HepG2 (cell line): Measurements from ENCODE around the gene WDCP. TPM values are rescaled to one million over a fixed set of nuclear protein-coding genes. Genes with fewer than 3 reads are reported as not detected.

Source experiments
- AGO2 ChIP-seq: fragments of 200-400 bp; formaldehyde crosslinking; optimal IDR thresholded peaks from 2 replicates; pipeline ENCODE3; 2017; ENCODE audit warnings: mild to moderate bottlenecking, low read depth, low read length, moderate library complexity
- BHLHE40 ChIP-seq: IDR thresholded peaks from 2 replicates; pipeline ENCODE4 v1.6.1; 2011; ENCODE audit warnings: low read length, improper control_type of control experiment
- CC2D1A ChIP-seq: sonication (generic); formaldehyde crosslinking; IDR thresholded peaks from 2 replicates; pipeline ENCODE4 v1.8.1; 2023; ENCODE audit warnings: mild to moderate bottlenecking, missing genetic modification reagents
- DZIP1 ChIP-seq: sonication (generic); formaldehyde crosslinking; IDR thresholded peaks from 2 replicates; pipeline ENCODE4 v1.5.0; 2020; ENCODE audit warnings: mild to moderate bottlenecking, missing genetic modification reagents
- FOXK1 ChIP-seq: sonication (generic); formaldehyde crosslinking; IDR thresholded peaks from 2 replicates; pipeline ENCODE4 v1.4.0; 2020; ENCODE audit warnings: low read depth, missing genetic modification reagents, borderline replicate concordance
- GTF3A ChIP-seq: sonication (generic); formaldehyde crosslinking; conservative IDR thresholded peaks from 2 replicates; pipeline ENCODE4 v1.4.0; 2020; ENCODE audit warnings: mild to moderate bottlenecking, missing genetic modification reagents
- KDM5A ChIP-seq: fragments of 200-600 bp; sonication (generic); IDR thresholded peaks from 2 replicates; pipeline ENCODE4 v1.7.0; 2018; ENCODE audit warnings: antibody characterized with exemption, mild to moderate bottlenecking, low read length, borderline replicate concordance
- KDM5B ChIP-seq: sonication (generic); formaldehyde crosslinking; IDR thresholded peaks from 2 replicates; pipeline ENCODE4 v1.4.0; 2020; ENCODE audit warnings: missing genetic modification reagents, mild to moderate bottlenecking, borderline replicate concordance
- MIER3 ChIP-seq: IDR thresholded peaks from 2 replicates; pipeline ENCODE4 v1.6.1; 2016; ENCODE audit warnings: missing compliant biosample characterization, borderline replicate concordance
- PLRG1 ChIP-seq: fragments of 450-650 bp; conservative IDR thresholded peaks from 2 replicates; pipeline ENCODE4 v1.6.1; 2016
- REL ChIP-seq: sonication (generic); formaldehyde crosslinking; conservative IDR thresholded peaks from 2 replicates; pipeline ENCODE4 v1.8.0; 2022; ENCODE audit warnings: mild to moderate bottlenecking, missing genetic modification reagents, moderate library complexity
- SIX1 ChIP-seq: sonication (generic); formaldehyde crosslinking; IDR thresholded peaks from 2 replicates; pipeline ENCODE4 v1.4.0; 2020; ENCODE audit warnings: missing genetic modification reagents, borderline replicate concordance
- SPEN ChIP-seq: sonication (generic); formaldehyde crosslinking; IDR thresholded peaks from 2 replicates; pipeline ENCODE4 v1.5.1; 2020; ENCODE audit warnings: low read depth, mild to moderate bottlenecking, missing genetic modification reagents
- SYNCRIP ChIP-seq: fragments of 200-400 bp; formaldehyde crosslinking; IDR thresholded peaks from 2 replicates; pipeline ENCODE4 v1.6.1; 2018; ENCODE audit warnings: mild to moderate bottlenecking, low read depth, low read length; ENCODE audit not compliant: insufficient read depth
- ZNF138 ChIP-seq: sonication (generic); formaldehyde crosslinking; IDR thresholded peaks from 2 replicates; pipeline ENCODE4 v1.5.0; 2020; ENCODE audit warnings: mild to moderate bottlenecking, low read depth, missing genetic modification reagents
- ZNF225 ChIP-seq: sonication (generic); formaldehyde crosslinking; IDR thresholded peaks from 2 replicates; pipeline ENCODE4 v1.4.0; 2020; ENCODE audit warnings: mild to moderate bottlenecking, missing genetic modification reagents
- ZNF383 ChIP-seq: sonication (generic); formaldehyde crosslinking; IDR thresholded peaks from 2 replicates; pipeline ENCODE4 v1.4.0; 2020; ENCODE audit warnings: missing genetic modification reagents, mild to moderate bottlenecking, borderline replicate concordance
- ZNF543 ChIP-seq: sonication (generic); formaldehyde crosslinking; IDR thresholded peaks from 2 replicates; pipeline ENCODE4 v1.4.0; 2020; ENCODE audit warnings: mild to moderate bottlenecking, missing genetic modification reagents
- ZNF564 ChIP-seq: sonication (generic); formaldehyde crosslinking; IDR thresholded peaks from 2 replicates; pipeline ENCODE4 v1.8.1; 2023; ENCODE audit warnings: mild to moderate bottlenecking, missing genetic modification reagents
- polyA plus RNA-seq, 8 experiments: library from polyadenylated mRNA; depleted of rRNA in 3 of 8; stranded (reverse) in 7 of 8; unstranded in 1 of 8; fragments of >200 nt; fragmentation: Illumina TruSeq in 4 of 8; extraction: Trizol in 4 of 8; gene quantifications; 2 replicates each; pipeline versions ENCODE4 v1.2.1 to v1.2.3, GENCODE V29; 2011 to 2016; ENCODE audit warnings: low read depth in 4 of 8, missing spikeins in 1 of 8, mixed read lengths in 1 of 8; ENCODE audit not compliant: insufficient read depth in 1 of 8
- total RNA-seq, 5 experiments: library from RNA; depleted of rRNA; stranded (reverse); fragments of >200 nt; fragmentation: Illumina TruSeq; extraction: Trizol; gene quantifications; 2 replicates each; pipeline ENCODE4 v1.2.3, GENCODE V29; 2016; ENCODE audit warnings: low read depth in 1 of 5
- TF ChIP-seq, protein P1 (sequence below): sonication (generic); formaldehyde crosslinking; IDR thresholded peaks from 2 replicates; pipeline ENCODE4 v1.5.0; 2020; ENCODE audit warnings: missing genetic modification reagents
- TF ChIP-seq, protein P2 (sequence below): sonication (generic); formaldehyde crosslinking; IDR thresholded peaks from 2 replicates; pipeline ENCODE4 v1.4.0; 2020; ENCODE audit warnings: mild to moderate bottlenecking, missing genetic modification reagents
- TF ChIP-seq, protein P3 (sequence below): sonication (generic); formaldehyde crosslinking; IDR thresholded peaks from 2 replicates; pipeline ENCODE4 v1.4.0; 2020; ENCODE audit warnings: missing genetic modification reagents, borderline replicate concordance

Gene WDCP
- total and polyA plus RNA-seq, 2 of the 13 experiments (the other 11 are each of a cell fraction or from before 2014, with no cell fraction given): 17.4 to 22.6 TPM

- TF ChIP-seq AGO2: peak; percentile 89
- TF ChIP-seq ZNF138 (CRISPR knock-in tag): peak; percentile 76; the same call in 1 of the 2 replicates
- TF ChIP-seq ZNF564 (CRISPR knock-in tag): peak; percentile 8; the same call in 1 of the 2 replicates
- TF ChIP-seq, protein P1, sequence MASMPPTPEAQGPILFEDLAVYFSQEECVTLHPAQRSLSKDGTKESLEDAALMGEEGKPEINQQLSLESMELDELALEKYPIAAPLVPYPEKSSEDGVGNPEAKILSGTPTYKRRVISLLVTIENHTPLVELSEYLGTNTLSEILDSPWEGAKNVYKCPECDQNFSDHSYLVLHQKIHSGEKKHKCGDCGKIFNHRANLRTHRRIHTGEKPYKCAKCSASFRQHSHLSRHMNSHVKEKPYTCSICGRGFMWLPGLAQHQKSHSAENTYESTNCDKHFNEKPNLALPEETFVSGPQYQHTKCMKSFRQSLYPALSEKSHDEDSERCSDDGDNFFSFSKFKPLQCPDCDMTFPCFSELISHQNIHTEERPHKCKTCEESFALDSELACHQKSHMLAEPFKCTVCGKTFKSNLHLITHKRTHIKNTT (CRISPR knock-in tag): no peak
- peak; percentile 63; the same call in 1 of the 2 replicates for TF ChIP-seq ZNF225 (CRISPR knock-in tag)
- no peak; the same call in 1 of the 2 replicates for TF ChIP-seq GTF3A (CRISPR knock-in tag)
- no peak for TF ChIP-seq BHLHE40
- TF ChIP-seq SYNCRIP: no peak
- peak; percentile 82; the same call in 1 of the 2 replicates for TF ChIP-seq ZNF543 (CRISPR knock-in tag)
- TF ChIP-seq REL: peak; percentile 56; the same call in 1 of the 2 replicates
- TF ChIP-seq CC2D1A (CRISPR knock-in tag): no peak
- TF ChIP-seq, protein P2, sequence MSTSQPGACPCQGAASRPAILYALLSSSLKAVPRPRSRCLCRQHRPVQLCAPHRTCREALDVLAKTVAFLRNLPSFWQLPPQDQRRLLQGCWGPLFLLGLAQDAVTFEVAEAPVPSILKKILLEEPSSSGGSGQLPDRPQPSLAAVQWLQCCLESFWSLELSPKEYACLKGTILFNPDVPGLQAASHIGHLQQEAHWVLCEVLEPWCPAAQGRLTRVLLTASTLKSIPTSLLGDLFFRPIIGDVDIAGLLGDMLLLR (CRISPR knock-in tag): no peak
- no peak for TF ChIP-seq FOXK1 (CRISPR knock-in tag)
- TF ChIP-seq DZIP1 (CRISPR knock-in tag): peak; percentile 57
- no peak for TF ChIP-seq PLRG1
- TF ChIP-seq KDM5A: no peak; the same call in 1 of the 2 replicates
- TF ChIP-seq SIX1: no peak
- TF ChIP-seq, protein P3, sequence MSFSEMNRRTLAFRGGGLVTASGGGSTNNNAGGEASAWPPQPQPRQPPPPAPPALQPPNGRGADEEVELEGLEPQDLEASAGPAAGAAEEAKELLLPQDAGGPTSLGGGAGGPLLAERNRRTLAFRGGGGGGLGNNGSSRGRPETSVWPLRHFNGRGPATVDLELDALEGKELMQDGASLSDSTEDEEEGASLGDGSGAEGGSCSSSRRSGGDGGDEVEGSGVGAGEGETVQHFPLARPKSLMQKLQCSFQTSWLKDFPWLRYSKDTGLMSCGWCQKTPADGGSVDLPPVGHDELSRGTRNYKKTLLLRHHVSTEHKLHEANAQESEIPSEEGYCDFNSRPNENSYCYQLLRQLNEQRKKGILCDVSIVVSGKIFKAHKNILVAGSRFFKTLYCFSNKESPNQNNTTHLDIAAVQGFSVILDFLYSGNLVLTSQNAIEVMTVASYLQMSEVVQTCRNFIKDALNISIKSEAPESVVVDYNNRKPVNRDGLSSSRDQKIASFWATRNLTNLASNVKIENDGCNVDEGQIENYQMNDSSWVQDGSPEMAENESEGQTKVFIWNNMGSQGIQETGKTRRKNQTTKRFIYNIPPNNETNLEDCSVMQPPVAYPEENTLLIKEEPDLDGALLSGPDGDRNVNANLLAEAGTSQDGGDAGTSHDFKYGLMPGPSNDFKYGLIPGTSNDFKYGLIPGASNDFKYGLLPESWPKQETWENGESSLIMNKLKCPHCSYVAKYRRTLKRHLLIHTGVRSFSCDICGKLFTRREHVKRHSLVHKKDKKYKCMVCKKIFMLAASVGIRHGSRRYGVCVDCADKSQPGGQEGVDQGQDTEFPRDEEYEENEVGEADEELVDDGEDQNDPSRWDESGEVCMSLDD (CRISPR knock-in tag): peak; percentile 60
- peak; percentile 69; the same call in 1 of the 2 replicates for TF ChIP-seq KDM5B
- peak; percentile 79 for TF ChIP-seq SPEN (CRISPR knock-in tag)
- no peak; the same call in 1 of the 2 replicates for TF ChIP-seq ZNF383 (CRISPR knock-in tag)
- TF ChIP-seq MIER3 (CRISPR knock-in tag): peak; percentile 67; the same call in 1 of the 2 replicates
Observed at GRCh38 chr2:24084386-24085199, 37.4 kb upstream of the WDCP start, which contains the start of gene TP53I3 (continued).
